ENCODE measurements around the gene PRSS35. TPM values are rescaled to one million over a fixed set of nuclear protein-coding genes. Genes with fewer than 3 reads are reported as not detected.

PRSS35 gene
- 4.0 and 18.7 TPM in 2 replicates for total RNA-seq

GRCh38 chr6:83511901-83512681, at the start of gene PRSS35:
Gene PRSS35 (plus strand): TSS chr6:83512534. CDS start chr6:83523442, 10,908 bp downstream.

Other genes with a start within 250 kb of the PRSS35 start
- 43.7 and 48.9 TPM in 2 replicates for gene ME1, start 81.5 kb upstream of the PRSS35 start, total RNA-seq
- gene SNAP91, start 196.6 kb downstream of the PRSS35 start, total RNA-seq = 0.05 and 0.30 TPM in 2 replicates

Data from smooth muscle cell of the umbilical artery (primary cell).